ENCODE data around the gene SNX25.
"Not testable (repeated sequence)": the region's sequence is repeated elsewhere in the genome, so short reads cannot be mapped to it uniquely, and the experiment has no call there.

Gene SNX25

DNA sequence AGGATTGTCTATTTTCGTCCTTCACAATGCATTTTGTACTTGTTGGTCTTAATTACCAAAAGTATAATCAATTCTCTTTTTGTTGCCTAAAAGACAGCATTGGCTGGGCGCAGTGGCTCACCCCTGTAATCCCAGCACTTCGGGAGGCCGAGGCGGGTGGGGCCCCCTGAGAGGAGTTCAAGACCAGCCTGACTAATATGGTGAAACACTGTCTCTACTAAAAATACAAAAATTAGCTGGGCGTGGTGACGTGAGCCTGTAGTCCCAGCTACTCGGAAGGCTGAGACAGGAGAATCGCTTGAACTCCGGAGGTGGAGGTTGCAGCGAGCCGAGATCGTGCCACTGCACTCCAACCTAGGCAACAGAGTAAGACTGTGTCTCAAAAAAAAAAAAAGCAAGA is 4.3 kb upstream of the SNX25 start:
- DNase-seq: not testable (repeated sequence)

DNA sequence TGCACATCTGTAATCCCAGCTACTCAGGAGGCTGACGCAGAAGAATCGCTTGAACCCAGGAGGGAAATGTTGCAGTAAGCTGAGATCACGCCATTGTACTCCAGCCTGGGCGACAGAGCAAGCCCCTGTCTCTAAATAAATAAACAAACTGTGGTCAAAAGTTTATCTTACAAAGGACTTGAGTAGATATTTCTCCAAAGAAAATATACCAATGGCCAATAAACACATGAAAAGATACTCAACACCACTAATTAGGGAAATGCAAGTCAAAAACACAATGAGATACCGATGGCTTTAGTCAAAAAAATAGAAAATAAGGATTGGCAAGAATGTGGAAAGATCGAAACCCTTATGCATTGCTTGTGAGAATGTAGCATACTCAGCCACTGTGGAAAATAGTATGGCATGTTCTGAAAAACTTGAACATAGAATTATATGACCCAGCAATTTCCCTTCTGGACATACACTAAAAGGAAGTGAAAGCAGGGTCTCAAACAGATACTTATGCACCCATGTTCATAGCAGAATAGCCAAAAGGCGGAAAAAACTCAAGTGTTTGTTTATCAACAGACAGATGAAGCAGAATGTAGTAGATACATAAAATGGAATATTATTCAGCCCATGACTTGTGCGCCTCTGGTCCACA is 3.6 kb upstream of the SNX25 start:
- DNase-seq: no peak

DNA sequence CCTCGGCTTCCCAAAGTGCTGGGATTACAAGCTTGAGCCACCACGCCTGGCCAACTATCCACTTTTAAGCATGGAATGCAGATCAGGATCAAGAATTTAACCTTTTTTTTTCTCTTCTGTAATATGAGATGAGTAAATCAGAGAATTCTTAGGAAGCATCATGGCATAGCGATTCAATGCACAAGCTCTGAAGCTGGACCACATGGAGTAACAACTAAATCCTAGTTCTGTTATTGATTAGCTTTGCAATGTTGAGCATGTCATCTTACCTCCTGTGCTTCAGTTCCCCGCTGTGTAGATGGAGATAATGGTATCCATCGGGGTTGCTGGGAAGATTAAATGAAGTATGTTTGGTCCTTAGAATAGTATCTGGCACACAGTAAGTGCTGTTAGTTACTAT is 1.9 kb upstream of the SNX25 start:
- no peak for DNase-seq

DNA sequence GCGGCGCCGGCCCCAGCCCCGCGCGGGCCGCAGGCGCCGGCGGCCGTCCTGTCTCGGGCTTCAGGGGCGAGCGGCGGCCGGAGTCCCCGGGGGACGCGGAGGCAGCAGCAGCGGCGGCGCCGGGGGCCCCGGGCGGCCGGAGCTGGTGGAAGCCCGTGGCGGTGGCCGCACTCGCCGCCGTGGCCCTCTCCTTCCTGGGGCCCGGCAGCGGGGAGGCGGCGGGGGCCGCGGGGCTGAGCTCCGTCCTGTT is 379 bp downstream of the SNX25 start:
- DNase-seq: not testable (repeated sequence)

DNA sequence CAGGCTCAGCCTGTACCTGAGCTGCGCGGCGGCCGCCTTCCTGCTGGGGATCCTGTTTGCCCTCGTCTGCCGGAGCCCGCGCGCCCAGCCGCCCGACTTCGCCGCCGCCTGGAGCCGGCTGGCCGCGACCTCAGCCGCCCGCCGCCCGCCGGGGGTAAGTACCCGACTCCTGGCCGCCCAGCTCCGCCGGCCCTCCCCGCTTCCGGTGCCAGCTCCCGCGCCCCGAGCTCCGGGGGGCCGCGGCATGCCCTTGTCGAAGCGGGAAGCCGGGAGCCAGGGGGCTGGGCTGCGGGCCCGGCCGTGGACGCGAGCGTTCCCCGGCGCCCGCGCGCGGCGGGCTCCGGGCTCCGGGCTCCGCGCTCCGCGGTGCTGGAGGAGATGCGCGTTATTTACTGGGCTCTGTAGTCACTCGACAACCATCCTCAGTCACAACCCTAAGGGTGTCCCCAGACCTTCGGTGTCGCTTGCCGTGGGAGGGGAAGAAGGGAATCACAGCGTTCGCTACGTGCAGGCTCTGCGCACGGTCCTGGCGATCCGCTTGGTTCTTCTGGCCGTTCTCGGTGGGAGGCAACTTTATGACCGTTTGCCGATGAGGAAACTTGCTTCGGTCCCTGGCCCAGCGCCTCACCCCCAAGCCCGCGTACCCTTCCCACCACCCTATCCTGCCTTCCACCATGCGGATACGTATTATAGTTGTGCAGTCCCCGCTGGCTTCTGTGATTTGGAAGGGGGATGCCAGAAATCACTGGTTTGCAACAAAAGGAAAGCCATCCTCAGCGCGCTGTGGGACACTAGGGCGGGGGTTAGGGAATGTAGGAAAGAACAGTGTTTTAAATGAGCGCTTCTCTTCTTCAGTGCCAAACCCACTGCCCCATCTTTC is 944 bp downstream of the SNX25 start:
- peak in 1 of 2 experiments; percentile 19 for DNase-seq

DNA sequence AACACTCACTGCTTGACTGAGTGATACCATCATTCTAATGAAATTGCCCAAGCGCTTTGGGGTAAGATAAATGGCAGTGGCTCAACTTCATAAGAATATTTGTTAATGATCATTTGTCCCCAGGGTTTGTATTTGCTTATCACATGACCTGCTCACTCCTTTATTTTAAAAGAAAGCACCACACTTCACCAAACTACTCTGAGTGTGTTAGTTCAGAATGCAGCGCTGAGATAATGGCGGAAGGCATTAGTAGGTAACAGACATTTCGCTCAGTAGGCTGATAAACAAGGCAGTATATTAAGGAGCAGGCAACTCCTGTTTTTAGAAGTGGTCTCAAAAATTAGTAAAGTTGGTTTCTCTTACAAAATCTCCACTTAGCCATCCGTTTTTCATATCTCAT is 1.6 kb downstream of the SNX25 start:
- no peak for DNase-seq

DNA sequence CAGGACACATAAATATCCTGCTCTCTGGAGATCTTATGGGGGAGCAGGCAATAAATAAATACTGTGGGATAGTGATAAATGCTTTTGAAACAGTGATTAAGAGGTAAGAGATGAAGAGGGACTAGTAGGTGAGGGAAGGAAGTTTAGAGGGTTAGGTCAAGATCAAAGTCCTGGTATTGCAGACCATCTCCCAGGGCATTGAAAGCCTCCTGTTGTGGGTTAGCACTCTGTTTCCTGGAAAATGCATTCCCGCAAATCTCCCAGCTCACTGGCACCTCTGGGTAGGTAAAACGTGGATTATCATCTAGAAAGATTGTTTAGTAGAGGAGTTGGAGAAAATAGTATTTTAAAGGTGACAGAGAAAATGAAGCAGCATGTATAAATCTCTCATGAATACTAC is 2.2 kb downstream of the SNX25 start:
- no peak for DNase-seq

DNA sequence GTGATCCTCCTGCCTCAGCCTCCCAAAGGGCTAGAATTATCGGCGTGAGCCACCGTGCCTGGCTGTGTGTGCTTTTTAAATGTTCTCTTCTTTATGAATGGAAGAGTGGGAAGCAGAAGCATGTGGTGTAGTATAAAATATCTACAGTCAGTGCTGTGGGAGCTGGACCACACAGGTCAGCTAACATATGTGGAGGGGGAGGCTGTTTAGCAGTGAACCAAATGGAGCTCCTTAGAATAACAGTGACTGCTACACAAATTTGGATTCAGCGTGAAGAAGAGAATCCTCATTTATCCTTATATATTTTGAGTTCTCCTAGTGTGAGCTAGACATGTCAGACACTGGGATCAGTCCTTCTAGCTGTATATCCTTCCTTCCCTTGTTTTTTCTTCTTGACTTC is 3.2 kb downstream of the SNX25 start:
- DNase-seq: no peak

DNA sequence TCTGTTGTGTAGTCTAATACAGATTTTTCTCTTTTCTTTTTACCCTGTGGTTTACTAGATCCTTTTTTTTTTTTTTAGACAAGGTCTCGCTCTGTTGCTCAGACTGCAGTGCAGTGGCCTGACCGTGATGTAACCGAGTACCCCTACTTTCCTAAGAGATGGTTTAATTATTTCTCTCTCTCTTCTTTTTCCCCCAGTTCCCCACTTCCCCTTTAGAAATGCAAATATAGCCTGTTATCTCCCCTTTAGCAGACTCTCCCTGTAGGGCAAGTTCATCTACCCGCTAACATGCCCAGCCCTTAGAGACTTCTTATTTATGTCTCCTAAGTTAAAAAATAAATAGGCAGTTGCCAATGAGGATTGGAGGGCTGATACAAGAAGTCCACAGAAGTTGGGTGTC is 4.5 kb downstream of the SNX25 start:
- DNase-seq: no peak

DNA sequence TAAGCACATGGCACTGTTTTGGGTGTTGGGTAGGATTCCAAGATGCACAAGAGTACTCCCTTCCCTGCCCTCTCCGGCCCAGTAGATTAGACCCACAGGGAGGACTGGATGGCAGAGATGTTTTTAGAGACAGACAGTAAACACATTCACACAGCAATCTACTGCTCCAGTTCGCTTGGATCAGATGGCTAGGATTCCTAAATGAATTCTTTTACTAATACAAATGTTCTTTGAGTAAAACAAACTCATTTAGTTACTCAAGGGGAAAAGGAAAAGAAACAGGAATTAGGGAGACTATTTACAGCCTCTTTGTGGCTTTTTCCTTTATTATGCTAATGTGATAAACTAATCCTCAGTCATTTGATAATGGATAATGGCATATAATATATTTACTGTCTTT is 5.9 kb downstream of the SNX25 start:
- no peak for DNase-seq

DNA sequence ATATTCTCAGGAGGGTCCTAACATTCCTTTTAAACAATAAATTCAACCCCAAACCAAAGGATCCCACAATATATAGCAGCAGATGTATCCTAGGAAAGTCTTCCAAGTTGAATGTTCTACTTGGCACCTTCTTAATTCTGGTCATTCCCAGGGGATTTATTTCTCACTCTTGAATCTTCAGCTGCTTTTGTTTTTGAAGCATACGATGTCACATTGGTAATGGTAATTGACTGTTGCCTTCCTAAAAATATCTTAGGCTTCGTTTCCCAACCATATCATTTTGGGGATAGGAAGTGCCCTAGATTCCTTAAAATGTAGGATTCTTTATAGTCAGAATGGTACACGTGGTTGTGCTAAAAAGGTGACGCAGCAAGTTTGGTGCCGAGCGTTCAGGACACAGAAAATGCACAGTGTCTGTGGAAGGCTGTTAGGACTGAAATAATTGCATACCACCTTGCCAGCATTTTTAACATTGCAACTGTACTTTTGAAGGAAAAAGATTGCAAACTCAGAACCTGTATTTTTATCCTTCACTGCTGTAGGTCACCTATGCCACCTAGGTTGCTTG is 8.1 kb downstream of the SNX25 start:
- no peak for DNase-seq

DNA sequence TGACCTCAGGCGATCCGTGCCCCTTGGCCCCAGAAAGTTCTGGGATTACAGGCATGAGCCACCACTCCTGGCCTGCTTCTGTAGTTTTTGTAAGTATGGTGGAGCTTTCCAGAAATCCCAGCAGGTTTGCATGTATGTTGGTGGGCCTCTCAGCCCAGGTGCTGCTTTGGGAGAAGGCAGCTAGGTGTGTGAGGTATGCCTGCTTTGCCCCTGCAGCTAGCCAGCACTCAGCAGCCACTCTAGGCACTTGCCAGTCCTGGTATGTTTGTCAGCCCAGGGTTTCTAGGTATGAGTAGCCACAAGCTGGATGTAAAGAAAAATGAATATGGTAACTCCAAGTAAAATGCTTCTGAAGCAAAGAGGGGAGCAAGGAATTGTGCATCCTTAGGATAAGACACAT is 8.9 kb downstream of the SNX25 start:
- no peak for DNase-seq

DNA sequence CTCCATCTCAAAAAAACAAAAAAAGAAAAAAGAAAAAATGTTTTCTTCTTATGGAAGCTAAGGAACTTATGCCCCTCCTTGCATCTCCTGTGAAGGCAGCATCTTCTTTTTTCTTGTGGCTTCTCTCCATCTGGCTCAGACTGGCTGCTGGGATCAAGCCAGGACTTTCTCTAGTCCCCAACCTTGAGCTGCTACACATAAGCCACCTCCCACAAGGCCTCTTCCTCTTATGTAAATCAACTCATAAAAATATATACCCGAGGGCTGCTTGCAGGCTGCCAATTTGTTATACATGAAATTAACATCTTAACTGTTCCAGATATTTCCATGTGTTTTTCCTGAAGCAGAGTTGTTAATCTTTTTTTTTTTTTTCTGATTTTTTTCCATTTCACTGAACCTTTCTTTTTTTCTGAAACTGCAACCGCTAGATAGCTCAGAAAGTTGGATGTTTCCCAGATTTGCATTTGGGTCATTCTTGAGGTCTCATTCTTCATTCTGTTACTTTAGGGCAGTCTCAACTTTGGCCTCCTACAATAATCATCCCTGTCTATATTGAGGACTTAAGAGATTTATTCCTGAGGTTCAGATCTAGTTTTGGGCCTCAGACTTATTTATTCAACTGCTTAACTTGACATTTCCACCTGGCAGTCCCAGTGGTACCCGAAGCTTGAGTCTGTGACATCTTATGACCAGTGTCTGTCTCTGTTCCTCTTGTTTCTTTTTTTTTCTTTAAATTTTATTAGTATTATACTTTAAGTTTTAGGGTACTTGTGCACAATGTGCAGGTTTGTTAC is 10.3 kb downstream of the SNX25 start:
- peak in 1 of 2 experiments; percentile 37 for DNase-seq

DNA sequence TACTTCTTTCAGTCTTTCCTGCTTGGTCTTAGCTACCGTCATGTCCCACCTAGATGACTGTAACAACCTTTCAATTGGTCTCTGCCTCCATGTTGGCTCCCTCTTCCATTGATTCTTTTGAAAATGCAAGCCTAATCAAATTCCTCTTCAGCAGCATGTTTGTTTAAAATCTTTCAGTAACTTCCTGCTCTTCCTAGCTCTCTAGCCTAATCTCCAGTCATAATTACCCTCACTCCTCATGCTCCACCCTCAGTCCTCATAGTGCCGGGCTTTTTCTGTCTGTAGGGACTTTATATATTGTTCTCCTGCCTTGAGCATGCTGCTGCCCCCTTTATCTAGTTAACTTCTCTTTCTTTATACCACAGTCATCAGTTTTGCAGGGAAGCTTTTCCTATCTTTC is 12.1 kb downstream of the SNX25 start:
- DNase-seq: no peak

DNA sequence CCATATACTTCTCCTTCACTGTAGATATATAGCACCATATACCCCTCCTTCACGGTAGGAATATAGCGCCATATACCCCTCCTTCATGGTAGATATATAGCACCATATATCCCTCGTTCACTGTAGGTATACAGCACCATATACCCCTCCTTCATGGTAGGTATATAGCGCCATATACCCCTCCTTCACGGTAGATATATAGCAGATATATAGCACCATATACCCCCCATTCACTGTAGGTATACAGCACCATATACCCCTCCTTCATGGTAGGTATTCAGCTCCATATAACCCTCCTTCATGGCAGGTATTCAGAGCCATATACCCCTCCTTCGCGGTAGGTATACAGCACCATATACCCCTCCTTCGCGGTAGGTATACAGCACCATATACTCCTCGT is 12.5 kb downstream of the SNX25 start:
- DNase-seq: no peak

DNA sequence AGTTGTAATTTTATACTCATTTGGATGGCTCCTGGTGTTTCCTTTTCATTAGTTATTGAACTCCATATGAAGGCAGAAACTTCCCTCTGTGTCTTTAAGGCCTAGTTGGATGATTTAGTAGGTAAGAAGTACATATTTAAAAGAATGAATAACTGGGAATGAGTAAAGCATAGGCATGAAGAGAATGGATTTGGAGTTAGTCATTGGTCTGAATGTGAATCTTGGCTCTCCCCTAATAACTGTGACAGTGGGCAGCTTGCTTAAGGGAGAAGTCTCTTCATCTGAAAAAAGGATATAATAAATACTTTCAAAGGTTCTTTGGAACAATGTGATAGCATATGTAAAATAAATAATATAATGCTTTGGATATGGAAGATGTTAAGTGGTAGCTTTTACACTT is 13.2 kb downstream of the SNX25 start:
- DNase-seq: no peak

DNA sequence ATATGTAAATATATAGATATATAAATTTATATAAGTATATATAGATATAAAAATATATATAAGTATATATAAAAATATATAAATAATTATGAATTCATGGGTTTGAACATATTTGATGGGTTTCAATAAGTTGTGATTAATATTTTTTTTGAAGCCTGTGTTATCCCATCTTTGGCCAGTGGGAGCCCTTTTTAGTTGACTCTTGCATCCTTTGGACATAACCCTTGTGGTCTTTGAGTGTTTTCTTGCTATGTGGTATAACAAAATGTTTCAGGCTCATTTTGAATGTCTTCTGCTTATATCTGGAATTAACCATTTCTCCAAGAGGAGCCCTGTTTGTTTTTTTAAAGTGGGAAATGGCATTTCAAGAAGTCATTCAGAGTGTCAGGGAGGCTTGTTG is 15.2 kb downstream of the SNX25 start:
- DNase-seq: no peak

DNA sequence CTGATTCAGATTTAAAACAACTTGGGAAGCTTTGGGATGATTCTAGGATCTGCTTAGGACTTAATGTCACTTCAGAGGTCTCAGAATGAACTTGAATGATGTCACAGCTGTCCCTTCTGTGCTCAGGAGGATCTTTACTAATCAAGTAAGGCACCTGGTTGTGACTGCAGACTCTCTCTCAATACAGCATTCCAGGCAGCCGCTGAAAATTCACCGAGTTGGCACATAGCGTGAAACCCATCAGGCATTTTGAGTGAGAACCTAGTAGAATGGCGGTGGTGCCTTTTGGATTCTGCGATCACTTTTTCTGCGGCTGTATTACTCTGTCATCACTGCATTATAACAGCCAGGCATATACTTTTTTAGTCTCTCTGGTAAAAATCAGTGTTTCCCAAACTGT is 16.5 kb downstream of the SNX25 start:
- DNase-seq: no peak

DNA sequence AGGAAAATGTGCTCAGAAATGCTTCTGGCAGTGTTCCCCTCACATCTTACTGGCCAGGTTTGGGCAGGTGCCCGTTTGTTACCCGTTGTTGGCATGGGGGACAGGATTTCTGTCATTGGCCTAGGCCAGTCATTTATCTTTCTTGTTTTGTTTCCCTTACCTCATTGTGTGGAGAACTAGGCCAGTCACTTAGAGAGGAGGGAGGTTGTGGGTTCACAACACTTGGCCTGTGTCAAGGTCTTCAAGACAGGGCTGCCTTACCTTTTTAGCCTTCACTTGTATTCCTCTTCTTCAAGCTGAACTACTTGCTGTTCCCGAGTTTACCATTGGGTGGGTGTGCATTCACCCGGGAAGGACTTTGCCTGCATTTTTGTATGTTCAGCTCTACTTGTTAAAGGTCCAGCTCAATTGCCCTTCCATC is 17.7 kb downstream of the SNX25 start:
- DNase-seq: peak in 1 of 2 experiments; percentile 75

DNA sequence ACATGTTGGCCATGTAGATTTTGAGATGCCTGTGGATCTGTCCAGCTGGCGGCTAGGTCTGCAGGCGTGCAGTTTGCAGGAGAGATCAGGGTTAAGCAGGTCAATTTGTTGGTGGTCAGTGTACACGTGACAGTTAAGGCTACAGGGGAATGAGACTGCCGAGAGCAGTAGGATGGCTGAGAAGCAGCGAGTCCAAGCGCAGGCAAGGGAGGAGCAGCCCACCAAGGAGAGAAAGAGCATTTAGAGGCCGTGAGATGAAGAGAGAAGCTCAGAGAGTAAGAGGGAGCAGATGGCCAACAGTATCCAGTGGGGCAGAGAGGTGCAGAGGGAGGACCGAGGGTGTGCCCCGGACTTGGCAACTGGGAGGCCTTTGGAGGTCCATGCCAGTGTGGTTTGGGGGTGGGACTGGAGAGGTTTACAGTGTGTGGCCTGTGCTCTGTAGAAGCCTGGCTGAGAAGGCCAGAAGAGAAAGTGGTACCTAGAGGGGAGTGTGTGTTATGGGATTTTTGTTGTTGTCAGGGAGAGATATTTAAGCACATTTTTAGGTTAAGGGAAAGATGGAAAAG is 18.4 kb downstream of the SNX25 start:
- peak in 1 of 2 experiments; percentile 36 for DNase-seq

DNA sequence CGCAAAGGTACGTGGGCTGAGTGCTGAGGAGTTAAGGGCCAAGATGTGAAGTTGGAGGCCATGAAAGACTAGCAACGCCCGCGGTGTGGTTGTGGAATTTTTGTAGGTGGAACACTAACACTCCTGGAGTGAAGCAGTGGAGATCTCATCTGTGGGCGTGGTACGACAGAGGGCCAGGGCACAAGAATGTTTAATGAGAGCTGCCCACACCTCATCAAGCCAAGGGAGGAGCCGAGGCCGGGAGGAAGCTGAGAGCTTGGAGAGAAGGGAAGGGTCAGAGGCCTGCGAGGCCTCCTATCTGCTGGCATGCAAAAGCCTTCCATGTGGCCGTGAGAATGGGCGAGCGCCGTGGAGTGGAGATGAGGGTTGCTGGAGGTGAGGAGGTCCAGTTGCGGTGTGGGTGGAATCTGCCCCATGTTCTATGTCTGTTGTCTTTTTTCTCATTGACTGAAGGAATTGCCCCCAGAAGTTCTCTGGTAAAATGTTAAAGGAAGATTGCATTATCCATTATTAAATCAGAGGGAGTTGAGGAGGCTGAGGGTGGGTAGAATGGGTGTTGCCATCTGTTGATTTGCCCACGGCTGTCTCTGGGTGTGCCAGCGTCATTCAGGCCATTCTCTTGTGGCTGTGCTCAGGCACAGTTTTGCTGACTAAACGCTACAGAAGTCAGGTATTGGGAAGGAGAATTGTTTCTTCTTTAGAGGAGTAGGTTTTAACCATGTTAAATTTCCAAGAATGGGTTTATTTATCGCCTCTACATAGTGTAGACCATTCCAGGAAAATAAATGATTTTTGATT is 19.8 kb downstream of the SNX25 start:
- DNase-seq: no peak

DNA sequence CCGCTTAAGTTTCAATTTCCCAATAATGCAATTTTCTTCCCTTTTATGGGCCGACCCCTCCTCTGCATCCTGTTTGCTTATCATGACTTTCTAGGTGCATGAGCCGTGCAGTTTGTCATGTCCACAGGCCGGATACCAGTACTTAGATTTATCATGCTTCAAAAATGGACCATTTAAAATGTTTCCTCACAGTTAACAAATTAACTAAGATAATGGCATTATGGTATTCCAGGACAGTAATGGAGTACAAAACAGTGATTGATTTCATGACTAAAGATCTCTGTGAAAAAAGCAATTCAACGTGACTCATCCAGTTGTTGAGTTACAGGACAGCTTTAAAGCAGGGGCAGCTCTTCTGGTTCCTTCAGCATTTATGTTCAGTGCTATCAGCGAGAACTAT is 23.0 kb downstream of the SNX25 start:
- DNase-seq: no peak
